CD8-positive, alpha-beta memory T cell (primary cell): ENCODE measurements around the gene KBTBD13. TPM values are rescaled to one million over a fixed set of nuclear protein-coding genes. Genes with fewer than 3 reads are reported as not detected.

Experiments
- CTCF ChIA-PET: fragments of 350-600 bp; sonication (Branson Sonifier 250); formaldehyde crosslinking; loops from one replicate; lab custom pipeline; 2021; ENCODE audit warnings: antibody characterized with exemption; lab: Charles Lee
- POLR2A ChIA-PET: fragments of 350-600 bp; sonication (Branson Sonifier 250); formaldehyde crosslinking; loops from one replicate; lab custom pipeline; 2021; ENCODE audit warnings: antibody characterized with exemption; lab: Charles Lee
- DNase-seq, 5 donors: peaks; one replicate each; pipeline versions ENCODE4 v3.0.0 to v3.0.0-alpha.2; 2020 to 2022; ENCODE audit warnings: mixed read lengths in 1 of 5
- H3K27ac ChIP-seq: one replicate; pipeline ENCODE4 v1.7.0; 2013; ENCODE audit warnings: low read depth, mild to moderate bottlenecking, low read length, moderate library complexity
- H3K27me3 ChIP-seq: 2 replicates; pipeline ENCODE4 v1.7.0; 2013; ENCODE audit warnings: low read length, mild to moderate bottlenecking; ENCODE audit not compliant: insufficient read depth, poor library complexity, severe bottlenecking
- H3K36me3 ChIP-seq: 2 replicates; pipeline ENCODE4 v1.7.0; 2013; ENCODE audit warnings: mild to moderate bottlenecking, low read length, moderate library complexity; ENCODE audit not compliant: insufficient read depth
- H3K4me1 ChIP-seq: 2 replicates; pipeline ENCODE4 v1.7.0; 2013; ENCODE audit warnings: mild to moderate bottlenecking, low read length, moderate library complexity; ENCODE audit not compliant: insufficient read depth
- H3K4me3 ChIP-seq: 2 replicates; pipeline ENCODE4 v1.7.0; 2013; ENCODE audit warnings: mild to moderate bottlenecking, low read length
- H3K9me3 ChIP-seq: 2 replicates; pipeline ENCODE4 v1.7.0; 2013; ENCODE audit warnings: mild to moderate bottlenecking, low read length
- H3K27ac Mint-ChIP-seq, 8 donors: one replicate each; pipeline ENCODE4 v1.8.0; 2020 to 2021; ENCODE audit warnings: mixed read lengths in 8 of 8, mild to moderate bottlenecking in 6 of 8, inconsistent platforms in 3 of 8, moderate library complexity in 3 of 8
- H3K27me3 Mint-ChIP-seq, 2 donors: one replicate each; pipeline ENCODE4 v1.8.0; 2020 to 2021; ENCODE audit warnings: mixed read lengths in 2 of 2, mild to moderate bottlenecking in 1 of 2, moderate library complexity in 1 of 2
- H3K36me3 Mint-ChIP-seq, 3 donors: one replicate each; pipeline ENCODE4 v1.8.0; 2020 to 2021; ENCODE audit warnings: mixed read lengths in 3 of 3, inconsistent platforms in 1 of 3, mild to moderate bottlenecking in 1 of 3
- H3K4me1 Mint-ChIP-seq, 3 donors: one replicate each; pipeline ENCODE4 v1.8.0; 2020 to 2021; ENCODE audit warnings: mixed read lengths in 3 of 3, inconsistent platforms in 1 of 3, mild to moderate bottlenecking in 1 of 3
- H3K4me3 Mint-ChIP-seq, 7 donors: one replicate each; pipeline ENCODE4 v1.8.0; 2020 to 2021; ENCODE audit warnings: mixed read lengths in 7 of 7, mild to moderate bottlenecking in 6 of 7, moderate library complexity in 4 of 7, inconsistent platforms in 2 of 7
- H3K9me3 Mint-ChIP-seq, 5 donors: one replicate each; pipeline ENCODE4 v1.8.0; 2020 to 2022; ENCODE audit warnings: mixed read lengths in 5 of 5, mild to moderate bottlenecking in 3 of 5, moderate library complexity in 2 of 5, inconsistent platforms in 1 of 5
- polyA plus RNA-seq: library from polyadenylated mRNA; unstranded; fragments of 300-500 nt; fragmentation: Illumina TruSeq; gene quantifications from one replicate; pipeline ENCODE4 v1.2.3, GENCODE V29; 2021
- total RNA-seq, 2 experiments: library from RNA; stranded (reverse); gene quantifications; one replicate each; pipeline ENCODE4 v1.2.3, GENCODE V29; 2021

The KBTBD13 gene
- total and polyA plus RNA-seq, 3 experiments from 2014 or later = not detected

GRCh38 chr15:65059931-65060596 is 16.5 kb upstream of the KBTBD13 start:
- H3K4me1 Mint-ChIP-seq = no peaks in the 10 kb centered on the region
- DNase-seq = no peak
- H3K4me3 Mint-ChIP-seq = no peak overlapping the region
- CTCF ChIA-PET = no interaction called here
- Histone ChIP-seq H3K9me3 (no peaks in the 10 kb centered on the region), H3K27me3 (no peaks in the 10 kb centered on the region), H3K27ac (no peak overlapping the region), H3K4me3 (no peak overlapping the region), H3K36me3 (no peaks in the 10 kb centered on the region), H3K4me1 (no peaks in the 10 kb centered on the region)
- no peak overlapping the region for H3K27ac Mint-ChIP-seq
- POLR2A ChIA-PET = no interaction called here
- no peaks in the 10 kb centered on the region for H3K9me3 Mint-ChIP-seq
- H3K36me3 Mint-ChIP-seq = peaks cover 0 to 2% (median 0%) of the 10 kb centered on the region in 3 donors
- H3K27me3 Mint-ChIP-seq = peaks cover 9 to 17% of the 10 kb centered on the region in 2 donors

- H3K9me3 ChIP-seq = no peaks in the 10 kb centered on the region
- no peaks in the 10 kb centered on the region for H3K27me3 ChIP-seq
- H3K4me3 Mint-ChIP-seq = no peak overlapping the region
- H3K9me3 Mint-ChIP-seq = no peaks in the 10 kb centered on the region
- no peaks in the 10 kb centered on the region for H3K36me3 ChIP-seq
- H3K4me1 Mint-ChIP-seq = no peaks in the 10 kb centered on the region
- H3K4me3 ChIP-seq = no peak overlapping the region
- peaks cover 0 to 2% (median 0%) of the 10 kb centered on the region in 3 donors for H3K36me3 Mint-ChIP-seq
- ChIA-PET POLR2A (no interaction called here), CTCF (no interaction called here)
- H3K27ac ChIP-seq = no peak overlapping the region
- DNase-seq = no peak
- H3K4me1 ChIP-seq = no peaks in the 10 kb centered on the region
- H3K27ac Mint-ChIP-seq = no peak overlapping the region
- peaks cover 14 to 24% of the 10 kb centered on the region in 2 donors for H3K27me3 Mint-ChIP-seq
These were observed 15.7 kb upstream of the KBTBD13 start for GRCh38 chr15:65060641-65061397.

GRCh38 chr15:65062061-65062460 is 14.5 kb upstream of the KBTBD13 start:
- DNase-seq = no peak
- H3K27me3 Mint-ChIP-seq = peaks cover 19 to 35% of the 10 kb centered on the region in 2 donors
- Histone ChIP-seq H3K36me3 (no peaks in the 10 kb centered on the region), H3K9me3 (no peaks in the 10 kb centered on the region), H3K27ac (no peak overlapping the region), H3K4me1 (no peaks in the 10 kb centered on the region), H3K4me3 (no peak overlapping the region), H3K27me3 (peaks cover 7% of the 10 kb centered on the region)
- H3K36me3 Mint-ChIP-seq = peaks cover 0 to 2% (median 0%) of the 10 kb centered on the region in 3 donors
- no peak overlapping the region for H3K4me3 Mint-ChIP-seq
- peaks cover 0 to under 1% (median 0%) of the 10 kb centered on the region in 3 donors for H3K4me1 Mint-ChIP-seq
- ChIA-PET POLR2A (no interaction called here), CTCF (interaction anchor here (0.9 to 1.0 kb wide), 2 partner anchors 9 to 17 kb away, joined by 3 to 5 read pairs; no protein-coding TSS in a partner anchor)
- H3K27ac Mint-ChIP-seq = no peak overlapping the region
- H3K9me3 Mint-ChIP-seq = no peaks in the 10 kb centered on the region

GRCh38 chr15:65062726-65063125 is 13.8 kb upstream of the KBTBD13 start:
- H3K4me1 ChIP-seq = no peaks in the 10 kb centered on the region
- Mint-ChIP-seq H3K4me3 (no peak overlapping the region), H3K27ac (peak overlapping the region in 1 of 8 donors; percentile 74), H3K4me1 (peaks cover 0 to 5% (median 3%) of the 10 kb centered on the region in 3 donors), H3K9me3 (no peaks in the 10 kb centered on the region), H3K27me3 (peaks cover 19 to 39% of the 10 kb centered on the region in 2 donors), H3K36me3 (peaks cover 0 to 2% (median 0%) of the 10 kb centered on the region in 3 donors)
- no peaks in the 10 kb centered on the region for H3K36me3 ChIP-seq
- no peak overlapping the region for H3K4me3 ChIP-seq
- ChIA-PET CTCF (interaction anchor here (0.9 to 1.0 kb wide), 2 partner anchors 10 to 16 kb away, joined by 3 to 5 read pairs; no protein-coding TSS in a partner anchor), POLR2A (no interaction called here)
- DNase-seq = no peak
- H3K9me3 ChIP-seq = no peaks in the 10 kb centered on the region
- H3K27me3 ChIP-seq = peaks cover 13% of the 10 kb centered on the region
- no peak overlapping the region for H3K27ac ChIP-seq

- Mint-ChIP-seq H3K4me1 (peaks cover 0 to 12% (median 9%) of the 10 kb centered on the region in 3 donors), H3K27me3 (peaks cover 25 to 48% of the 10 kb centered on the region in 2 donors), H3K36me3 (no peaks in the 10 kb centered on the region), H3K4me3 (no peak overlapping the region), H3K9me3 (no peaks in the 10 kb centered on the region), H3K27ac (no peak overlapping the region)
- DNase-seq = no peak
- Histone ChIP-seq H3K27ac (no peak overlapping the region), H3K9me3 (no peaks in the 10 kb centered on the region), H3K27me3 (peaks cover 13% of the 10 kb centered on the region), H3K4me1 (no peaks in the 10 kb centered on the region), H3K36me3 (no peaks in the 10 kb centered on the region), H3K4me3 (no peak overlapping the region)
- ChIA-PET POLR2A (no interaction called here), CTCF (no interaction called here)
These were observed 10.4 kb upstream of the KBTBD13 start for GRCh38 chr15:65066001-65066634.

- Mint-ChIP-seq H3K36me3 (no peaks in the 10 kb centered on the region), H3K27me3 (peaks cover 25 to 46% of the 10 kb centered on the region in 2 donors), H3K9me3 (no peaks in the 10 kb centered on the region), H3K4me1 (peaks cover 0 to 12% (median 9%) of the 10 kb centered on the region in 3 donors), H3K27ac (no peak overlapping the region), H3K4me3 (peak overlapping the region in 2 of 7 donors; percentile 35 to 58)
- Histone ChIP-seq H3K27ac (no peak overlapping the region), H3K36me3 (no peaks in the 10 kb centered on the region), H3K9me3 (no peaks in the 10 kb centered on the region), H3K27me3 (peaks cover 13% of the 10 kb centered on the region), H3K4me1 (no peaks in the 10 kb centered on the region), H3K4me3 (no peak overlapping the region)
- POLR2A ChIA-PET = interaction anchor here (0.6 kb wide), 1 partner anchor 240 kb away, joined by 10 read pairs; no protein-coding TSS in a partner anchor
- no peak for DNase-seq
- CTCF ChIA-PET = no interaction called here
These were observed 9.8 kb upstream of the KBTBD13 start for GRCh38 chr15:65066635-65067316.

GRCh38 chr15:65067317-65067644 is 9.3 kb upstream of the KBTBD13 start:
- Mint-ChIP-seq H3K4me3 (peak overlapping the region in 2 of 7 donors; percentile 35 to 58), H3K4me1 (peaks cover 0 to 12% (median 9%) of the 10 kb centered on the region in 3 donors), H3K36me3 (no peaks in the 10 kb centered on the region), H3K27ac (no peak overlapping the region), H3K9me3 (no peaks in the 10 kb centered on the region), H3K27me3 (peaks cover 25 to 44% of the 10 kb centered on the region in 2 donors)
- ChIA-PET CTCF (no interaction called here), POLR2A (interaction anchor here (0.6 kb wide), 1 partner anchor 239 kb away, joined by 10 read pairs; no protein-coding TSS in a partner anchor)
- Histone ChIP-seq H3K4me1 (no peaks in the 10 kb centered on the region), H3K9me3 (no peaks in the 10 kb centered on the region), H3K27ac (no peak overlapping the region), H3K36me3 (no peaks in the 10 kb centered on the region), H3K4me3 (no peak overlapping the region), H3K27me3 (peaks cover 13% of the 10 kb centered on the region)
- DNase-seq = no peak
